GM18870 (cell line): ENCODE measurements around the gene LRRC27.
"Not testable (repeated sequence)": the region's sequence is repeated elsewhere in the genome, so short reads cannot be mapped to it uniquely, and the experiment has no call there.

ENCODE experiments used
- ATAC-seq: cut with Tn5 transposase; IDR thresholded peaks from one replicate; pipeline ENCODE4 v1.9.1; 2021; ENCODE audit warnings: moderate library complexity; ENCODE audit not compliant: unreplicated experiment

Gene LRRC27

GRCh38 chr10:132386419-132386831 is 54.4 kb downstream of the LRRC27 start:
- ATAC-seq = no peak

GRCh38 chr10:132386896-132387295 is 54.9 kb downstream of the LRRC27 start:
- not testable (repeated sequence) for ATAC-seq

- no peak for ATAC-seq
Measured at GRCh38 chr10:132387764-132388210, 55.8 kb downstream of the LRRC27 start.

GRCh38 chr10:132388891-132389432 is 57.0 kb downstream of the LRRC27 start:
- no peak for ATAC-seq

- ATAC-seq = no peak
Measured at GRCh38 chr10:132389433-132390169, 57.6 kb downstream of the LRRC27 start.

GRCh38 chr10:132390170-132390920 is 58.4 kb downstream of the LRRC27 start:
- no peak for ATAC-seq

GRCh38 chr10:132390921-132391675 is 59.1 kb downstream of the LRRC27 start:
- no peak for ATAC-seq

GRCh38 chr10:132391676-132392020 is 59.7 kb downstream of the LRRC27 start:
- no peak for ATAC-seq

GRCh38 chr10:132392184-132392800 is 60.3 kb downstream of the LRRC27 start:
- no peak for ATAC-seq

- no peak for ATAC-seq
Measured at GRCh38 chr10:132392811-132393694, 61.1 kb downstream of the LRRC27 start.

- no peak for ATAC-seq
Measured at GRCh38 chr10:132393695-132394181, 61.7 kb downstream of the LRRC27 start.

GRCh38 chr10:132394201-132394811 is 62.3 kb downstream of the LRRC27 start:
- ATAC-seq = no peak

GRCh38 chr10:132394936-132395703 is 63.1 kb downstream of the LRRC27 start:
- ATAC-seq = no peak

GRCh38 chr10:132395704-132396493 is 63.9 kb downstream of the LRRC27 start:
- ATAC-seq = no peak

- no peak for ATAC-seq
Measured at GRCh38 chr10:132396494-132397035, 64.6 kb downstream of the LRRC27 start.

- ATAC-seq = no peak
Measured at GRCh38 chr10:132397036-132397541, 65.1 kb downstream of the LRRC27 start, which contains the start of gene PWWP2B. PWWP2B (plus strand) TSS chr10:132397200; CDS start chr10:132397227, 27 bp downstream.
